HCT116 (cell line): ENCODE data around the gene RPL28. TPM values are rescaled to one million over a fixed set of nuclear protein-coding genes. Genes with fewer than 3 reads are reported as not detected.
"Not testable (repeated sequence)": the region's sequence is repeated elsewhere in the genome, so short reads cannot be mapped to it uniquely, and the experiment has no call there.

Source experiments
- ATAC-seq: fragments of 200-7000 bp; cut with Tn5 transposase; 2 replicates; pipeline ENCODE4 v1.9.1; 2020; ENCODE audit warnings: mild to moderate bottlenecking, moderate library complexity
- BruUV-seq: library from RNA; stranded (reverse); fragments of 400-500 nt; replicated peaks from 2 replicates; lab custom pipeline; 2021; lab: Mats Ljungman, UMichigan
- CTCF ChIA-PET: fragments of 300-600 bp; sonication (Branson Sonifier 250); formaldehyde crosslinking; loops from one replicate; lab custom pipeline; 2021; ENCODE audit warnings: antibody characterized with exemption; lab: Charles Lee
- POLR2A ChIA-PET: fragments of 300-600, 350-600 bp; sonication (Branson Sonifier 250); formaldehyde crosslinking; loops from one replicate; lab custom pipeline; 2021; ENCODE audit warnings: antibody characterized with exemption; lab: Charles Lee
- RAD21 ChIA-PET, 2 experiments: fragments of 300-600 bp; sonication (Branson Sonifier 250); formaldehyde crosslinking; loops; one replicate each; lab custom pipeline; 2023; ENCODE audit warnings: low total read pairs in 2 of 2; ENCODE audit not compliant: uncharacterized antibody in 2 of 2, unreplicated experiment in 2 of 2, low non-redundant PET in 1 of 2; lab: Charles Lee
- DNase-seq: peaks from one replicate; pipeline ENCODE4 v3.0.0-alpha.2; 2010; ENCODE audit warnings: low read depth, low spot score
- H2AFZ ChIP-seq: fragments of 200-600 bp; shearing (Covaris generic), sonication (generic); 2 replicates; pipeline ENCODE4 v1.6.1; 2017; ENCODE audit warnings: low read depth, mixed run types, mixed read lengths, antibody characterized with exemption, low read length; ENCODE audit not compliant: poor library complexity, severe bottlenecking
- H3K27ac ChIP-seq: 2 replicates; pipeline ENCODE4 v1.5.1; 2012; ENCODE audit warnings: low read depth, low read length
- H3K27me3 ChIP-seq: fragments of 200-600 bp; sonication (generic); 2 replicates; pipeline ENCODE4 v1.6.1; 2016; ENCODE audit warnings: mixed run types, low read length, mixed read lengths; ENCODE audit not compliant: insufficient read depth
- H3K36me3 ChIP-seq, 2 experiments: fragments of 200-500 bp in 1 of 2; fragments of 200-600 bp in 1 of 2; sonication (Bioruptor generic) in 1 of 2; sonication (generic) in 1 of 2; 2 replicates each; pipeline versions ENCODE4 v1.5.1 to v1.6.1; 2014 to 2016; ENCODE audit warnings: low read length in 2 of 2, inconsistent platforms in 1 of 2, mixed read lengths in 1 of 2, mixed run types in 1 of 2; ENCODE audit not compliant: insufficient read depth in 2 of 2, control insufficient read depth in 1 of 2
- H3K4me1 ChIP-seq, 2 experiments: fragments of 200-600 bp in 1 of 2; sonication (generic) in 1 of 2; 2 replicates each; pipeline versions ENCODE4 v1.5.1 to v1.6.1; 2012 to 2017; ENCODE audit warnings: low read length in 2 of 2, inconsistent platforms in 1 of 2, mild to moderate bottlenecking in 1 of 2, mixed read lengths in 1 of 2, mixed run types in 1 of 2, moderate library complexity in 1 of 2; ENCODE audit not compliant: insufficient read depth in 2 of 2, control insufficient read depth in 1 of 2
- H3K4me2 ChIP-seq: fragments of 200-600 bp; sonication (generic); 2 replicates; pipeline ENCODE4 v1.6.1; 2017; ENCODE audit warnings: mixed run types, low read length, mixed read lengths
- H3K4me3 ChIP-seq, 2 experiments: fragments of 200-600 bp in 1 of 2; sonication (generic) in 1 of 2; replicated peaks in 1 of 2; 2 replicates each; pipeline ENCODE4 v1.5.1; 2011 to 2016; ENCODE audit warnings: low read length in 2 of 2, control low read depth in 1 of 2, low read depth in 1 of 2, mild to moderate bottlenecking in 1 of 2, mixed read lengths in 1 of 2, mixed run types in 1 of 2
- H3K79me2 ChIP-seq: fragments of 200-600 bp; sonication (generic); 2 replicates; pipeline ENCODE4 v1.6.1; 2017; ENCODE audit warnings: mild to moderate bottlenecking, mixed run types, low read length, moderate library complexity, mixed read lengths; ENCODE audit not compliant: insufficient read depth
- H3K9ac ChIP-seq: fragments of 200-600 bp; sonication (generic); 2 replicates; pipeline ENCODE4 v1.6.1; 2016; ENCODE audit warnings: low read length, mixed read lengths
- H3K9me2 ChIP-seq: fragments of 200-600 bp; sonication (generic), shearing (Covaris generic); 2 replicates; pipeline ENCODE4 v1.6.1; 2017; ENCODE audit warnings: mixed run types, mild to moderate bottlenecking, moderate library complexity; ENCODE audit not compliant: insufficient read depth
- H3K9me3 ChIP-seq, 2 experiments: fragments of 200-500 bp in 1 of 2; fragments of 200-600 bp in 1 of 2; sonication (Bioruptor generic) in 1 of 2; sonication (generic) in 1 of 2; 2 replicates each; pipeline ENCODE4 v1.6.1; 2014 to 2017; ENCODE audit warnings: low read length in 2 of 2, mixed read lengths in 2 of 2, inconsistent platforms in 1 of 2, low read depth in 1 of 2, mild to moderate bottlenecking in 1 of 2, mixed run types in 1 of 2, moderate library complexity in 1 of 2; ENCODE audit not compliant: control insufficient read depth in 1 of 2, insufficient read depth in 1 of 2
- H4K20me1 ChIP-seq: fragments of 200-600 bp; sonication (generic), shearing (Covaris generic); 2 replicates; pipeline ENCODE4 v1.6.1; 2017; ENCODE audit warnings: mixed run types, mild to moderate bottlenecking, moderate library complexity; ENCODE audit not compliant: insufficient read depth
- CBX3 ChIP-seq: IDR thresholded peaks from 2 replicates; pipeline ENCODE4 v1.6.1; 2012; ENCODE audit warnings: low read depth
- EZH2 ChIP-seq: fragments of 200-600 bp; sonication (generic); IDR thresholded peaks from 2 replicates; pipeline ENCODE4 v1.6.1; 2017; ENCODE audit warnings: antibody characterized with exemption, mixed run types
- SRF ChIP-seq: IDR thresholded peaks from 2 replicates; pipeline ENCODE4 v1.6.1; 2012; ENCODE audit warnings: low read depth
- TCF7L2 ChIP-seq: IDR thresholded peaks from 2 replicates; pipeline ENCODE4 v1.7.0; 2011; ENCODE audit warnings: borderline replicate concordance, inconsistent platforms; ENCODE audit not compliant: insufficient read depth, insufficient read length; ENCODE audit errors: extremely low read depth
- intact Hi-C: fragments of 100-400 bp; cut with micrococcal nuclease; formaldehyde crosslinking; loops from 2 replicates; pipeline ENCODE4 v1.10.0; 2022
- total RNA-seq: library from RNA; stranded (reverse); gene quantifications from one replicate; pipeline ENCODE4 v1.2.1, GENCODE V29; 2021; ENCODE audit not compliant: unreplicated experiment

The RPL28 gene
- total RNA-seq, 1 experiment from 2014 or later = 3,050 TPM

GRCh38 chr19:55408533-55408872 lies 22.8 kb downstream of the RPL28 start:
- Histone ChIP-seq H3K4me2 (peak overlapping the region; percentile 83), H3K27ac (peak overlapping the region; percentile 95), H3K27me3 (no peaks in the 10 kb centered on the region), H3K79me2 (peaks cover 38% of the 10 kb centered on the region), H3K4me3 (peak overlapping the region; percentile 19 to 45), H3K4me1 (peaks cover 12 to 27% of the 10 kb centered on the region in 2 experiments), H3K36me3 (peaks cover 18 to 29% of the 10 kb centered on the region in 2 experiments; a peak in 3 of 4 replicates), H2AFZ (peak overlapping the region; percentile 67), H3K9me2 (no peaks in the 10 kb centered on the region), H3K9ac (peak overlapping the region; percentile 99), H4K20me1 (peaks cover 8% of the 10 kb centered on the region; the same call in 1 of the 2 replicates), H3K9me3 (no peaks in the 10 kb centered on the region)
- intact Hi-C loops = no loop called here
- ATAC-seq (no peak), DNase-seq (no peak)
- no peak for TF ChIP-seq EZH2
- TF ChIP-seq TCF7L2 = no peak
- no peak for TF ChIP-seq SRF
- TF ChIP-seq CBX3 = peak; percentile 55; the same call in 1 of the 2 replicates
- POLR2A ChIA-PET = interaction anchor here (0.6 to 1.4 kb wide), 3 partner anchors 26 to 216 kb away, joined by 3 to 4 read pairs (median 3); partner anchors contain the start of genes HSPBP1 and ZNF784
- TSS peak; percentile 93 for BruUV-seq
- RAD21 ChIA-PET = no interaction called here
- CTCF ChIA-PET = interaction anchor here (2.0 kb wide), 1 partner anchor 262 kb away, joined by 6 read pairs; no protein-coding TSS in a partner anchor

- H3K4me3 ChIP-seq, RAD21 ChIA-PET, H3K9me3 ChIP-seq, H3K4me2 ChIP-seq, H4K20me1 ChIP-seq, CTCF ChIA-PET, BruUV-seq, H2AFZ ChIP-seq, H3K9me2 ChIP-seq, H3K27me3 ChIP-seq, DNase-seq, ATAC-seq, intact Hi-C loops: not testable (repeated sequence)
- Histone ChIP-seq H3K4me1 (peaks cover 12 to 27% of the 10 kb centered on the region in 2 experiments), H3K27ac (0 out of 2 replicates have a peak overlapping the region, but pooled peaks have one; percentile 95), H3K9ac (peak overlapping the region; percentile 99; the same call in 1 of the 2 replicates), H3K36me3 (peaks cover 13 to 24% of the 10 kb centered on the region in 2 experiments; a peak in 3 of 4 replicates), H3K79me2 (peaks cover 33% of the 10 kb centered on the region)
- POLR2A ChIA-PET = interaction anchor here (1.1 to 1.4 kb wide), 2 partner anchors 26 to 129 kb away, joined by 3 to 4 read pairs; partner anchors contain the start of gene HSPBP1
Measured at GRCh38 chr19:55409179-55409578, 23.4 kb downstream of the RPL28 start.
